Islet of Langerhans (tissue), 1 donor: Measurements from ENCODE around the gene TEPSIN.

Experiments used
- FAIRE-seq: peaks from one replicate; lab custom pipeline; 2011; peaks lifted over from hg19 to GRCh38; lab: Jason Lieb, UNC

Gene TEPSIN

GRCh38 chr17:81219476-81220180, 19.2 kb downstream of the TEPSIN start:
- no peak for FAIRE-seq

- FAIRE-seq = no peak
These were observed 19.9 kb downstream of the TEPSIN start for GRCh38 chr17:81218991-81219390.

GRCh38 chr17:81218459-81218858, 20.4 kb downstream of the TEPSIN start:
- no peak for FAIRE-seq

GRCh38 chr17:81217491-81217890, 21.4 kb downstream of the TEPSIN start:
- no peak for FAIRE-seq

GRCh38 chr17:81213978-81214377, 24.9 kb downstream of the TEPSIN start:
- no peak for FAIRE-seq

GRCh38 chr17:81212365-81212764, 26.5 kb downstream of the TEPSIN start:
- no peak for FAIRE-seq

- no peak for FAIRE-seq
These were observed 28.0 kb downstream of the TEPSIN start for GRCh38 chr17:81210868-81211267.

- no peak for FAIRE-seq
These were observed 28.4 kb downstream of the TEPSIN start for GRCh38 chr17:81210466-81210865.

GRCh38 chr17:81209141-81209540, 29.7 kb downstream of the TEPSIN start:
- no peak for FAIRE-seq

- FAIRE-seq = no peak
These were observed 30.2 kb downstream of the TEPSIN start for GRCh38 chr17:81208651-81209050.

- no peak for FAIRE-seq
These were observed 31.0 kb downstream of the TEPSIN start for GRCh38 chr17:81207610-81208581.

- FAIRE-seq = no peak
These were observed 32.2 kb downstream of the TEPSIN start for GRCh38 chr17:81206657-81207056.

- FAIRE-seq = no peak
These were observed 32.7 kb downstream of the TEPSIN start for GRCh38 chr17:81206166-81206565.

- no peak for FAIRE-seq
These were observed 34.3 kb downstream of the TEPSIN start for GRCh38 chr17:81204578-81204977.

- FAIRE-seq = no peak
These were observed 35.7 kb downstream of the TEPSIN start for GRCh38 chr17:81203136-81203535.

- no peak for FAIRE-seq
These were observed 36.5 kb downstream of the TEPSIN start for GRCh38 chr17:81202318-81202717.

GRCh38 chr17:81200695-81201580, 37.9 kb downstream of the TEPSIN start:
- FAIRE-seq = no peak

- FAIRE-seq = no peak
These were observed 38.7 kb downstream of the TEPSIN start for GRCh38 chr17:81200201-81200600.

- FAIRE-seq = no peak
These were observed 39.4 kb downstream of the TEPSIN start for GRCh38 chr17:81199482-81199830.

- FAIRE-seq = no peak
These were observed 39.9 kb downstream of the TEPSIN start for GRCh38 chr17:81198826-81199481.

GRCh38 chr17:81197831-81198490, 40.9 kb downstream of the TEPSIN start:
- no peak for FAIRE-seq
